GM23338 (cell line): ENCODE data around the gene NPHS1. TPM values are rescaled to one million over a fixed set of nuclear protein-coding genes. Genes with fewer than 3 reads are reported as not detected.

Experiments used
- ATAC-seq: fragments of 200-7000 bp; cut with Tn5 transposase; 3 replicates; pipeline ENCODE4 v1.9.1; 2020
- DNase-seq: peaks from one replicate; pipeline ENCODE4 v3.0.0-alpha.2; 2015; ENCODE audit warnings: low spot score
- H2AFZ ChIP-seq: fragments of 200-600 bp; sonication (generic); 2 replicates; pipeline ENCODE4 v1.8.0; 2016; ENCODE audit warnings: antibody characterized with exemption, mild to moderate bottlenecking, moderate library complexity
- H3F3A ChIP-seq: fragments of 200-600 bp; sonication (generic); replicated peaks from 2 replicates; pipeline ENCODE4 v1.8.0; 2017; ENCODE audit warnings: antibody characterized with exemption, mixed run types, low read depth
- H3K27ac ChIP-seq: fragments of 200-600 bp; sonication (generic); 2 replicates; pipeline ENCODE4 v1.6.1; 2016; ENCODE audit warnings: low read depth
- H3K27me3 ChIP-seq: fragments of 200-600 bp; sonication (generic); 2 replicates; pipeline ENCODE4 v1.8.0; 2016; ENCODE audit warnings: mild to moderate bottlenecking, mixed run types, moderate library complexity; ENCODE audit not compliant: insufficient read depth
- H3K36me3 ChIP-seq: fragments of 200-600 bp; sonication (generic); 2 replicates; pipeline ENCODE4 v1.8.0; 2016; ENCODE audit warnings: mild to moderate bottlenecking; ENCODE audit not compliant: insufficient read depth
- H3K4me1 ChIP-seq: fragments of 200-600 bp; sonication (generic); 2 replicates; pipeline ENCODE4 v1.8.0; 2016; ENCODE audit warnings: mild to moderate bottlenecking, moderate library complexity; ENCODE audit not compliant: insufficient read depth
- H3K4me2 ChIP-seq: fragments of 200-600 bp; sonication (generic); 2 replicates; pipeline ENCODE4 v1.7.1; 2017; ENCODE audit warnings: mixed run types
- H3K4me3 ChIP-seq: fragments of 200-600 bp; sonication (generic); 2 replicates; pipeline ENCODE4 v1.6.1; 2016; ENCODE audit warnings: mixed run types
- H3K79me2 ChIP-seq: fragments of 200-600 bp; sonication (generic); replicated peaks from 2 replicates; pipeline ENCODE4 v1.8.0; 2017; ENCODE audit warnings: mild to moderate bottlenecking; ENCODE audit not compliant: insufficient read depth
- H3K9me2 ChIP-seq: fragments of 200-600 bp; sonication (generic); 2 replicates; pipeline ENCODE4 v1.8.0; 2017; ENCODE audit not compliant: insufficient read depth
- H4K20me1 ChIP-seq: fragments of 200-600 bp; sonication (generic); replicated peaks from 2 replicates; pipeline ENCODE4 v1.8.0; 2017; ENCODE audit warnings: mild to moderate bottlenecking; ENCODE audit not compliant: insufficient read depth
- H3K27ac Mint-ChIP-seq: 2 replicates; pipeline ENCODE4 v1.8.0; 2020; ENCODE audit warnings: inconsistent platforms, mild to moderate bottlenecking, moderate library complexity, mixed read lengths
- H3K27me3 Mint-ChIP-seq: 3 replicates; pipeline ENCODE4 v1.8.0; 2022; ENCODE audit warnings: low read depth, mild to moderate bottlenecking, moderate library complexity, mixed read lengths, inconsistent platforms; ENCODE audit not compliant: insufficient read depth, poor library complexity
- H3K36me3 Mint-ChIP-seq: 3 replicates; pipeline ENCODE4 v1.8.0; 2021; ENCODE audit warnings: low read depth, mild to moderate bottlenecking, inconsistent platforms, moderate library complexity, mixed read lengths
- H3K4me1 Mint-ChIP-seq: 3 replicates; pipeline ENCODE4 v1.8.0; 2020; ENCODE audit warnings: mild to moderate bottlenecking, inconsistent platforms, mixed read lengths
- H3K4me3 Mint-ChIP-seq: 3 replicates; pipeline ENCODE4 v1.8.0; 2021; ENCODE audit warnings: moderate library complexity, mild to moderate bottlenecking, inconsistent platforms, mixed read lengths
- H3K9me3 Mint-ChIP-seq: 3 replicates; pipeline ENCODE4 v1.8.0; 2020; ENCODE audit warnings: moderate library complexity, mild to moderate bottlenecking, inconsistent platforms, mixed read lengths
- CREB1 ChIP-seq: fragments of 250-450 bp; sonication (Bioruptor Pico); IDR thresholded peaks from 2 replicates; pipeline ENCODE4 v1.5.0; 2020; ENCODE audit warnings: low read depth, mild to moderate bottlenecking, moderate library complexity
- ETS1 ChIP-seq: IDR thresholded peaks from 2 replicates; pipeline ENCODE4 v1.6.1; 2016; ENCODE audit warnings: antibody characterized with exemption
- EZH2 ChIP-seq: fragments of 200-600 bp; sonication (generic); IDR thresholded peaks from one replicate; pipeline ENCODE4 v1.8.0; 2017; ENCODE audit warnings: antibody characterized with exemption, mild to moderate bottlenecking, low read depth; ENCODE audit not compliant: unreplicated experiment
- JUNB ChIP-seq: IDR thresholded peaks from one replicate; pipeline ENCODE4 v1.6.1; 2016; ENCODE audit warnings: antibody characterized with exemption; ENCODE audit not compliant: unreplicated experiment
- NANOG ChIP-seq: IDR thresholded peaks from 2 replicates; pipeline ENCODE4 v1.6.1; 2016; ENCODE audit warnings: antibody characterized with exemption, borderline replicate concordance
- REST ChIP-seq: IDR thresholded peaks from one replicate; pipeline ENCODE4 v1.6.1; 2018; ENCODE audit warnings: antibody characterized with exemption; ENCODE audit not compliant: unreplicated experiment
- STAT1 ChIP-seq: IDR thresholded peaks from one replicate; pipeline ENCODE4 v1.6.1; 2016; ENCODE audit warnings: antibody characterized with exemption; ENCODE audit not compliant: unreplicated experiment
- ZNF114 ChIP-seq: fragments of 250-450 bp; sonication (Bioruptor Pico); IDR thresholded peaks from 2 replicates; pipeline ENCODE4 v1.5.0; 2020; ENCODE audit warnings: mild to moderate bottlenecking, moderate library complexity
- ZNF462 ChIP-seq: fragments of 250-450 bp; sonication (Bioruptor Pico); IDR thresholded peaks from 2 replicates; pipeline ENCODE4 v1.5.0; 2020; ENCODE audit warnings: mild to moderate bottlenecking, moderate library complexity
- polyA plus RNA-seq: library from polyadenylated mRNA; unstranded; fragments of >200 nt; fragmentation: Nextera tagmentation; extraction: Ambion mirVana; gene quantifications from 2 replicates; pipeline ENCODE4 v1.2.1, GENCODE V29; 2016
- total RNA-seq: library from RNA; depleted of rRNA; stranded (reverse); fragments of >200 nt; shearing (Covaris generic); gene quantifications from 2 replicates; pipeline ENCODE4 v1.2.3, GENCODE V29; 2014

NPHS1 gene
- total and polyA plus RNA-seq, 2 experiments from 2014 or later: 1.0 to 1.3 TPM

GRCh38 chr19:35863018-35863417 lies 10.7 kb upstream of the NPHS1 start:
- no peak overlapping the region for H3K27ac Mint-ChIP-seq
- H3K27me3 Mint-ChIP-seq: peaks cover 66% of the 10 kb centered on the region
- H3K4me1 ChIP-seq: peaks cover 12% of the 10 kb centered on the region
- H3K79me2 ChIP-seq: no peaks in the 10 kb centered on the region
- peaks cover 21% of the 10 kb centered on the region; the same call in 2 of the 3 replicates for H3K4me1 Mint-ChIP-seq
- DNase-seq (no peak), ATAC-seq (no peak)
- H3K4me2 ChIP-seq: no peak overlapping the region
- H3K27me3 ChIP-seq: peaks cover 61% of the 10 kb centered on the region
- no peak overlapping the region for H3K27ac ChIP-seq
- no peaks in the 10 kb centered on the region; the same call in 2 of the 3 replicates for H3K9me3 Mint-ChIP-seq
- TF ChIP-seq ZNF462 (CRISPR knock-in tag) (no peak), REST (no peak), NANOG (no peak), STAT1 (no peak), EZH2 (no peak), CREB1 (CRISPR knock-in tag) (no peak), ZNF114 (CRISPR knock-in tag) (no peak), ETS1 (no peak), JUNB (no peak)
- H4K20me1 ChIP-seq: no peaks in the 10 kb centered on the region
- peaks cover 4% of the 10 kb centered on the region; the same call in 2 of the 3 replicates for H3K36me3 Mint-ChIP-seq
- H3K4me3 Mint-ChIP-seq: no peak overlapping the region
- 0 out of 2 replicates have a peak, but pooled peaks cover 4% of the 10 kb centered on the region for H3F3A ChIP-seq
- no peak overlapping the region for H3K4me3 ChIP-seq
- no peaks in the 10 kb centered on the region for H3K9me2 ChIP-seq
- H2AFZ ChIP-seq: no peak overlapping the region
- H3K36me3 ChIP-seq: no peaks in the 10 kb centered on the region; the same call in 1 of the 2 replicates
